GM19397 (cell line): ENCODE measurements around the gene SOX18.

ENCODE experiments used
- ATAC-seq: cut with Tn5 transposase; IDR thresholded peaks from one replicate; pipeline ENCODE4 v1.9.1; 2021; ENCODE audit warnings: mild to moderate bottlenecking, moderate library complexity; ENCODE audit not compliant: unreplicated experiment

Gene SOX18

GRCh38 chr20:64053841-64054661, 4.6 kb upstream of the SOX18 start:
- no peak for ATAC-seq

- no peak for ATAC-seq
Observed at GRCh38 chr20:64052987-64053840, 3.8 kb upstream of the SOX18 start.

- ATAC-seq: no peak
Observed at GRCh38 chr20:64052326-64052722, 2.9 kb upstream of the SOX18 start.

GRCh38 chr20:64051561-64052325, 2.3 kb upstream of the SOX18 start:
- no peak for ATAC-seq

- ATAC-seq: no peak
Observed at GRCh38 chr20:64051033-64051452, 1.6 kb upstream of the SOX18 start.

- no peak for ATAC-seq
Observed at GRCh38 chr20:64050261-64051032, 1.0 kb upstream of the SOX18 start.

GRCh38 chr20:64049878-64050260, 430 bp upstream of the SOX18 start:
- ATAC-seq: no peak

GRCh38 chr20:64048402-64049044, 916 bp downstream of the SOX18 start:
- ATAC-seq: no peak

GRCh38 chr20:64047968-64048401, 1.5 kb downstream of the SOX18 start:
- ATAC-seq: no peak

- no peak for ATAC-seq
Observed at GRCh38 chr20:64047046-64047389, 2.4 kb downstream of the SOX18 start.

- ATAC-seq: no peak
Observed at GRCh38 chr20:64045346-64046011, 4.0 kb downstream of the SOX18 start.

GRCh38 chr20:64044484-64045247, 4.8 kb downstream of the SOX18 start:
- no peak for ATAC-seq

- no peak for ATAC-seq
Observed at GRCh38 chr20:64043768-64044167, 5.7 kb downstream of the SOX18 start.

GRCh38 chr20:64042054-64042781, 7.2 kb downstream of the SOX18 start:
- ATAC-seq: no peak

- ATAC-seq: no peak
Observed at GRCh38 chr20:64041781-64042053, 7.7 kb downstream of the SOX18 start.

- ATAC-seq: no peak
Observed at GRCh38 chr20:64041040-64041780, 8.2 kb downstream of the SOX18 start.

- ATAC-seq: no peak
Observed at GRCh38 chr20:64040231-64041039, 9.0 kb downstream of the SOX18 start.
